ENCODE results near the gene ZNF688. TPM values are rescaled to one million over a fixed set of nuclear protein-coding genes. Genes with fewer than 3 reads are reported as not detected.
A peak's percentile ranks its signal among the peaks of the same experiment; 100 is the strongest.

The ZNF688 gene
- total and polyA plus RNA-seq, 9 of the 15 experiments (the other 6 are each of a cell fraction or from before 2014, with no cell fraction given), result 0.48 to 12.9 (median 4.5) TPM

- peak in 1 of 2 experiments; percentile 38; a peak in 1 of 4 replicates for TF ChIP-seq KDM4B (IDR thresholded peaks at IDR 0.05; ENCODE audit: borderline replicate concordance in 2 of 2, low read depth in 1 of 2)
- no peak for TF ChIP-seq MCM5 (IDR thresholded peaks at IDR 0.05; ENCODE audit: low read depth)
- no peak for TF ChIP-seq PTBP1 (IDR thresholded peaks at IDR 0.05; ENCODE audit: low read depth, low read length)
- no peak for TF ChIP-seq ZNF398 (CRISPR knock-in tag; IDR thresholded peaks at IDR 0.05)
- peak; percentile 59; the same call in 1 of the 2 replicates for TF ChIP-seq HNRNPL (IDR thresholded peaks at IDR 0.05; ENCODE audit: low read depth, low read length)
- 0 out of 2 replicates have a peak, but pooled peaks have one; percentile 24 for TF ChIP-seq ZNF609 (CRISPR knock-in tag; IDR thresholded peaks at IDR 0.05; ENCODE audit: borderline replicate concordance)
- TF ChIP-seq IRF2 (CRISPR knock-in tag; IDR thresholded peaks at IDR 0.05), result no peak
- peak; percentile 4 for TF ChIP-seq ZNF146 (CRISPR knock-in tag; IDR thresholded peaks at IDR 0.05; ENCODE audit: unreplicated experiment)
- TF ChIP-seq XRCC4 (IDR thresholded peaks at IDR 0.05; ENCODE audit: extremely low read depth, insufficient read depth, insufficient read length), result no peak
- peak; percentile 12; the same call in 1 of the 2 replicates for TF ChIP-seq RAD51 (IDR thresholded peaks at IDR 0.05; ENCODE audit: borderline replicate concordance, low read depth)
- peak; percentile 90 for TF ChIP-seq POLR2G (IDR thresholded peaks at IDR 0.05; ENCODE audit: low read depth, low read length)
- TF ChIP-seq CBFA2T2 (conservative IDR thresholded peaks at IDR 0.05), result no peak
- peak in 1 of 2 experiments; percentile 69; a peak in 1 of 4 replicates for TF ChIP-seq TRIM24 (IDR thresholded peaks at IDR 0.05)
- peak; percentile 74 for TF ChIP-seq POLR2B (IDR thresholded peaks at IDR 0.05; ENCODE audit: low read depth, partially characterized antibody)
- TF ChIP-seq U2AF1 (optimal IDR thresholded peaks at IDR 0.05; ENCODE audit: low read depth, low read length), result peak; percentile 92
- TF ChIP-seq MAFF (IDR thresholded peaks at IDR 0.05; ENCODE audit: low read length), result no peak
- TF ChIP-seq CSDE1 (IDR thresholded peaks at IDR 0.05), result peak in 1 of 2 experiments; percentile 86; a peak in 2 of 4 replicates
- TF ChIP-seq GTF2B (IDR thresholded peaks at IDR 0.05; ENCODE audit: extremely low read depth, insufficient read length), result no peak
- TF ChIP-seq RFX7 (CRISPR knock-in tag; IDR thresholded peaks at IDR 0.05), result 0 out of 2 replicates have a peak, but pooled peaks have one; percentile 17
- TF ChIP-seq ZFX (CRISPR knock-in tag; IDR thresholded peaks at IDR 0.05), result peak; percentile 90
- TF ChIP-seq SMAD3 (CRISPR knock-in tag; conservative IDR thresholded peaks at IDR 0.05), result peak; percentile 59; the same call in 1 of the 2 replicates
Observed at GRCh38 chr16:30526823-30527634, 44.5 kb downstream of the ZNF688 start (continued).
